PC-3 (cell line): ENCODE results near the gene SIGLEC14.

Experiments used
- CTCF ChIP-seq: fragments of 300-600 bp; sonication (generic); conservative IDR thresholded peaks from 2 replicates; pipeline ENCODE4 v1.5.1; 2017; ENCODE audit warnings: antibody characterized with exemption, low read depth, mild to moderate bottlenecking, low read length
- EZH2 ChIP-seq: fragments of 300-600 bp; sonication (generic); IDR thresholded peaks from one replicate; pipeline ENCODE4 v1.6.1; 2017; ENCODE audit warnings: antibody characterized with exemption, mild to moderate bottlenecking, low read length; ENCODE audit not compliant: unreplicated experiment

- TF ChIP-seq CTCF (no peak), EZH2 (no peak)
Measured at GRCh38 chr19:51686171-51686570, 39.5 kb upstream of the SIGLEC14 start.
